HFF-Myc (cell line): ENCODE data around the gene DPAGT1.

Experiments
- DNase-seq: peaks from one replicate; pipeline ENCODE4 v3.0.0-alpha.2; 2011; ENCODE audit warnings: low read depth; ENCODE audit errors: extremely low read depth
- H3K4me3 ChIP-seq: replicated peaks from 2 replicates; pipeline ENCODE4 v1.5.1; 2011; ENCODE audit warnings: low read depth, mild to moderate bottlenecking, control low read depth, low read length
- TF ChIP-seq, protein P1 (sequence below): IDR thresholded peaks from 2 replicates; pipeline ENCODE4 v1.5.1; 2012; ENCODE audit warnings: mild to moderate bottlenecking, low read depth, low read length, control low read depth; ENCODE audit errors: missing control alignments

Gene DPAGT1

GRCh38 chr11:119048644-119049043, 53.0 kb downstream of the DPAGT1 start:
- no peak overlapping the region for H3K4me3 ChIP-seq
- DNase-seq, result no peak
- TF ChIP-seq, protein P1, sequence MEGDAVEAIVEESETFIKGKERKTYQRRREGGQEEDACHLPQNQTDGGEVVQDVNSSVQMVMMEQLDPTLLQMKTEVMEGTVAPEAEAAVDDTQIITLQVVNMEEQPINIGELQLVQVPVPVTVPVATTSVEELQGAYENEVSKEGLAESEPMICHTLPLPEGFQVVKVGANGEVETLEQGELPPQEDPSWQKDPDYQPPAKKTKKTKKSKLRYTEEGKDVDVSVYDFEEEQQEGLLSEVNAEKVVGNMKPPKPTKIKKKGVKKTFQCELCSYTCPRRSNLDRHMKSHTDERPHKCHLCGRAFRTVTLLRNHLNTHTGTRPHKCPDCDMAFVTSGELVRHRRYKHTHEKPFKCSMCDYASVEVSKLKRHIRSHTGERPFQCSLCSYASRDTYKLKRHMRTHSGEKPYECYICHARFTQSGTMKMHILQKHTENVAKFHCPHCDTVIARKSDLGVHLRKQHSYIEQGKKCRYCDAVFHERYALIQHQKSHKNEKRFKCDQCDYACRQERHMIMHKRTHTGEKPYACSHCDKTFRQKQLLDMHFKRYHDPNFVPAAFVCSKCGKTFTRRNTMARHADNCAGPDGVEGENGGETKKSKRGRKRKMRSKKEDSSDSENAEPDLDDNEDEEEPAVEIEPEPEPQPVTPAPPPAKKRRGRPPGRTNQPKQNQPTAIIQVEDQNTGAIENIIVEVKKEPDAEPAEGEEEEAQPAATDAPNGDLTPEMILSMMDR, result no peak

GRCh38 chr11:119047205-119047604, 54.4 kb downstream of the DPAGT1 start:
- TF ChIP-seq, protein P1, result no peak
- DNase-seq, result no peak
- no peak overlapping the region for H3K4me3 ChIP-seq
